ENCODE measurements around the gene BOD1L2. TPM values are rescaled to one million over a fixed set of nuclear protein-coding genes. Genes with fewer than 3 reads are reported as not detected.

BOD1L2 gene
- total RNA-seq, result not detected
- long read RNA-seq, donor 1, result 0 reads
- long read RNA-seq, donor 2, result 0 reads

DNA sequence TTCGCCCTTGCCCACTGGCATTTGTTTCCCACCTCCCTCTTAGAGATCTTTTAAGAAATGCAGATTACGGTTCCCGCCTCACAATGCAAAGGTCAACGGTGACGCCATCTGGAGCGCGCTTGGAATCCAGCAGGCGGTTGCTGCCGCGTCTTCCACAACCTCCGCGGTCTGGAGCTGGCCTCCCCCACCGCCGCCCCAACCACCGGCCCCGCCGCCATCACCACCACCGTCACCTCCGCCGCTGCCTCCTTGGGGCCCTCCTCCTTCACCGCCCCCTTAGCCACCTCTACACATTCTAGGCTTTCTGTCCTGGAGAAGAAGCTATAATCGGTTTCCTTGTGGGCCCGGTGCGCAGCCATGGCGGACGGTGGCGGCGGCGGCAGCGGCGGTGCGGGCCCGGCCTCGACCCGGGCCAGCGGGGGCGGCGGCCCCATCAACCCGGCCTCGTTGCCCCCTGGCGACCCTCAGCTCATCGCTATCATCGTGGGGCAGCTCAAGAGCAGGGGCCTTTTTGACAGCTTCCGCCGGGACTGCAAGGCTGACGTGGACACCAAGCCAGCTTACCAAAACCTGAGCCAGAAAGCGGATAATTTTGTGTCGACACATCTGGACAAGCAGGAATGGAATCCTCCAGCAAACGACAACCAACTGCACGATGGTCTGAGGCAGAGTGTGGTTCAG is at the start of gene BOD1L2:
Gene BOD1L2, plus strand, starts transcription at position 132 of the 681 bp plus-strand sequence. Its CDS starts 226 bp downstream, at position 358.
- TF ChIP-seq, protein P1, sequence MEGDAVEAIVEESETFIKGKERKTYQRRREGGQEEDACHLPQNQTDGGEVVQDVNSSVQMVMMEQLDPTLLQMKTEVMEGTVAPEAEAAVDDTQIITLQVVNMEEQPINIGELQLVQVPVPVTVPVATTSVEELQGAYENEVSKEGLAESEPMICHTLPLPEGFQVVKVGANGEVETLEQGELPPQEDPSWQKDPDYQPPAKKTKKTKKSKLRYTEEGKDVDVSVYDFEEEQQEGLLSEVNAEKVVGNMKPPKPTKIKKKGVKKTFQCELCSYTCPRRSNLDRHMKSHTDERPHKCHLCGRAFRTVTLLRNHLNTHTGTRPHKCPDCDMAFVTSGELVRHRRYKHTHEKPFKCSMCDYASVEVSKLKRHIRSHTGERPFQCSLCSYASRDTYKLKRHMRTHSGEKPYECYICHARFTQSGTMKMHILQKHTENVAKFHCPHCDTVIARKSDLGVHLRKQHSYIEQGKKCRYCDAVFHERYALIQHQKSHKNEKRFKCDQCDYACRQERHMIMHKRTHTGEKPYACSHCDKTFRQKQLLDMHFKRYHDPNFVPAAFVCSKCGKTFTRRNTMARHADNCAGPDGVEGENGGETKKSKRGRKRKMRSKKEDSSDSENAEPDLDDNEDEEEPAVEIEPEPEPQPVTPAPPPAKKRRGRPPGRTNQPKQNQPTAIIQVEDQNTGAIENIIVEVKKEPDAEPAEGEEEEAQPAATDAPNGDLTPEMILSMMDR (IDR thresholded peaks at IDR 0.05), result no peak
- H3K4me3 ChIP-seq, result no peak within 1 kb of the TSS
- ATAC-seq (no peak), DNase-seq (no peak)
- intact Hi-C loops (cut with DNase I, micrococcal nuclease), result no loop called here
- no peaks in the 10 kb centered on the region for H3K4me1 ChIP-seq (ENCODE audit: low read depth)
- H3K36me3 ChIP-seq (ENCODE audit: low read depth), result no peaks in the 10 kb centered on the region
- H3K9me3 ChIP-seq, result no peaks in the 10 kb centered on the region

DNA sequence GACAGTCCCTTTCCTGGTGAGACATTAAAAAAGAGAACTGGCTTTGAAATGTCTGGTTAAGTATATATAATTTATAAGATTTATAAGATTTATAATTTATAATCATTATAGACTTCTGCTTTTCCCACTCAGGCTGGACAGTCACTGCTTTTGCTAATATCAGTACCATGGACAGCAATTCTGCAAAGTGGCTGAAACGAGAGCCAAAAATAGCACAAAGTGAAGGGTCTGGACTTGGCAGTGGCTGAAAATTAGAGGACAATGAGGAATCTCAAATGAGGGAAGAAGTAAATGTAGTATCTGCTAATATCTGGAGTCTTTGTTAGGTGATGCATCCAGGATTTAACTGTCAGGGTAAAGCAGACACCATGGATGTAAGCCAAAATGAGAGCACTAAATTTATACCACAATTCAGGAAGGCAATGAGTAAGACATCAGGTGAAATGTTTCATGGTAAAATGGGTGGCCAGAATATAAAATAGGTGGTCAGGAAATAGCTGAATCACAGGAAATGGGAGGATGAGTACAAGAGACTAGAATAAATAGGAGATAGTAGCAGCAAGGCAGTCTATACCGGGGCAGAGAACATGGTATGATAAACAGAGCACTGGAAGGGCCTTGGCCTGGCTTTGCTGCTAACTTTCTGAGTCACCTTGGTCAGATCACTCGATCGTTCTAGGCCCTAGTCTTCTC is 39.6 kb upstream of the BOD1L2 start:
- H3K36me3 ChIP-seq (ENCODE audit: low read depth), result no peaks in the 10 kb centered on the region
- no peaks in the 10 kb centered on the region for H3K9me3 ChIP-seq
- DNase-seq (peak in 1 of 3 donors; percentile 9), ATAC-seq (no peak)
- TF ChIP-seq, protein P1 (IDR thresholded peaks at IDR 0.05), result no peak
- no peaks in the 10 kb centered on the region for H3K4me1 ChIP-seq (ENCODE audit: low read depth)
- intact Hi-C loops (cut with DNase I, micrococcal nuclease), result no loop called here
- no peak overlapping the region for H3K4me3 ChIP-seq

DNA sequence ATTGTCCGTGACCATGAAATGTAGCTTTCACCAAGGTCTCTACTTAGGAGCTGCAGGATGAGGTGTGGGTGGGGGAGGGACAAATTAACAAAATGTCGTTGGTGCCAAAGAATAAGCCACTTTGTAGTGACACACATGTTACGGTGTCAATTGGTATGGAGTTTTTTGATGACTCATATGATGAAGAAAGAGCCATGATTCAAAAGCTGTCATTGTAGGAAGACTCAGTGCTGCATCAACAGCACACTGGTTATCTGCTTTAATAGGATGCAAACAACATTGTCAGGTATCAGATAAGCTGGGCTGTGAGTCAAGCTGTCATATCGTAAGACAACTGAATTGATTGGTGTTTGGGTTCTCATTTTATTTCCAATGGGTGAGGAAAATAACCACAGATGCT is 36.6 kb upstream of the BOD1L2 start:
- no peaks in the 10 kb centered on the region for H3K36me3 ChIP-seq (ENCODE audit: low read depth)
- ATAC-seq (no peak), DNase-seq (no peak)
- no peaks in the 10 kb centered on the region for H3K9me3 ChIP-seq
- no peaks in the 10 kb centered on the region for H3K4me1 ChIP-seq (ENCODE audit: low read depth)
- intact Hi-C loops (cut with DNase I, micrococcal nuclease), result no loop called here
- TF ChIP-seq, protein P1 (IDR thresholded peaks at IDR 0.05), result no peak
- H3K4me3 ChIP-seq, result no peak overlapping the region

DNA sequence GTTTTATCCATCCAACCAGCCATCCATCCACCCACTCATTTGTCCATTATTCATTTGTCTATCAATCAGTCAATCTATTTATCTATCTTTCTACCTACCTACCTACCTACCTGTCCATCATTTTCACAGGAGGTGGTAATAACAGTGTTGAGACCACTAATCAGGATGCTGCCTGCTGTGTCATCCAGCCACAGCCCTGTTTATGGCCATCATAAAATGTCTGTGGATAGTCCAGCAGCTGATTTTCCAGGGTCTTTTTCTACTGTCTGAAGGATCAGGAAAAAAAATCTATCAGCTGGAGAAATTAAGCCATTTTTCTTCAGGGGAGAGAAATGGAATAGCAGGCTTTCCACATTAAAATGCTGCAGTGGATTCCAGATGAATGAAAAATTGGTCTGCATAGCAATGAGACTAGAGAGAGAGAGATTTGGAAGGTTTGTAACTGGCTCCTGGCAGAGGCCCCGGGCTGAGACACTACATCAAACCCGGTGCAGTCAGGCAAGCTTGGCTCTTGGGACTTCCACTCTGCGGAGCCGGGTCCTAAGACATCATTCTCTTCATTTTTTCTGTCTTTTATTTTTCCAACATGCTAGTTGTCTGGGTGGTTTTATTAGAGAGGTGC is 33.0 kb upstream of the BOD1L2 start:
- no peaks in the 10 kb centered on the region for H3K36me3 ChIP-seq (ENCODE audit: low read depth)
- intact Hi-C loops (cut with DNase I, micrococcal nuclease), result no loop called here
- H3K4me3 ChIP-seq, result no peak overlapping the region
- no peaks in the 10 kb centered on the region for H3K4me1 ChIP-seq (ENCODE audit: low read depth)
- TF ChIP-seq, protein P1 (IDR thresholded peaks at IDR 0.05), result no peak
- ATAC-seq, result no peak
- no peaks in the 10 kb centered on the region for H3K9me3 ChIP-seq
- no peak for DNase-seq

GRCh38 chr18:57116598-57117132 is 30.2 kb upstream of the BOD1L2 start:
- H3K4me1 ChIP-seq (ENCODE audit: low read depth), result no peaks in the 10 kb centered on the region
- DNase-seq (no peak), ATAC-seq (no peak)
- TF ChIP-seq, protein P1 (IDR thresholded peaks at IDR 0.05), result no peak
- no peaks in the 10 kb centered on the region for H3K9me3 ChIP-seq
- H3K4me3 ChIP-seq, result no peak overlapping the region
- no peaks in the 10 kb centered on the region for H3K36me3 ChIP-seq (ENCODE audit: low read depth)
- intact Hi-C loops (cut with DNase I, micrococcal nuclease), result no loop called here

All from mucosa of descending colon (tissue), 3 donors.